Kidney epithelial cell (primary cell): ENCODE measurements around the gene NCAPG2. TPM values are rescaled to one million over a fixed set of nuclear protein-coding genes. Genes with fewer than 3 reads are reported as not detected.
A peak's percentile ranks its signal among the peaks of the same experiment; 100 is the strongest.

Experiments used
- DNase-seq: peaks from one replicate; pipeline ENCODE4 v3.0.0-alpha.2; 2010; ENCODE audit warnings: low read depth
- H3K27me3 ChIP-seq: 2 replicates; pipeline ENCODE4 v1.6.0; 2011; ENCODE audit warnings: low read length; ENCODE audit not compliant: control insufficient read depth, insufficient read depth
- H3K36me3 ChIP-seq: 2 replicates; pipeline ENCODE4 v1.5.1; 2011; ENCODE audit warnings: low read length; ENCODE audit not compliant: control insufficient read depth, insufficient read depth
- H3K4me3 ChIP-seq: 2 replicates; pipeline ENCODE4 v1.5.1; 2011; ENCODE audit warnings: low read depth, mild to moderate bottlenecking, control low read depth, low read length
- CTCF ChIP-seq: IDR thresholded peaks from 2 replicates; pipeline ENCODE4 v1.5.1; 2011; ENCODE audit warnings: mild to moderate bottlenecking, moderate library complexity, low read length, control low read depth, inconsistent platforms; ENCODE audit not compliant: insufficient read depth, poor library complexity, severe bottlenecking
- total RNA-seq: library from RNA; depleted of rRNA; stranded (reverse); fragments of >200 nt; gene quantifications from 2 replicates; pipeline ENCODE4 v1.2.3, GENCODE V29; 2015

NCAPG2 gene
- total RNA-seq: 8.5 and 9.2 TPM in 2 replicates

- no peaks in the 10 kb centered on the region for H3K36me3 ChIP-seq
- peak within 1 kb of the TSS; percentile 99 for H3K4me3 ChIP-seq
- peak; percentile 93 for DNase-seq
- H3K27me3 ChIP-seq: no peaks in the 10 kb centered on the region
- TF ChIP-seq CTCF: no peak
Measured at GRCh38 chr7:158704524-158705233, at the start of gene NCAPG2. TSS of gene NCAPG2 (minus strand) at chr7:158704804. CDS start at chr7:158701899, 2,905 bp downstream.

- Histone ChIP-seq H3K27me3 (no peaks in the 10 kb centered on the region), H3K36me3 (peaks cover 1% of the 10 kb centered on the region), H3K4me3 (no peak overlapping the region)
- no peak for DNase-seq
- TF ChIP-seq CTCF: no peak
Measured at GRCh38 chr7:158753900-158754299, 49.3 kb upstream of the NCAPG2 start.

GRCh38 chr7:158751751-158752150 is 47.1 kb upstream of the NCAPG2 start:
- no peak for DNase-seq
- TF ChIP-seq CTCF: no peak
- H3K4me3 ChIP-seq: no peak overlapping the region
- H3K36me3 ChIP-seq: peaks cover 1% of the 10 kb centered on the region
- no peaks in the 10 kb centered on the region for H3K27me3 ChIP-seq

- DNase-seq: no peak
- no peak for TF ChIP-seq CTCF
- H3K27me3 ChIP-seq: no peaks in the 10 kb centered on the region
- peaks cover 1% of the 10 kb centered on the region for H3K36me3 ChIP-seq
- H3K4me3 ChIP-seq: no peak overlapping the region
Measured at GRCh38 chr7:158751199-158751598, 46.6 kb upstream of the NCAPG2 start.

- H3K27me3 ChIP-seq: no peaks in the 10 kb centered on the region
- peaks cover 1% of the 10 kb centered on the region for H3K36me3 ChIP-seq
- no peak for TF ChIP-seq CTCF
- no peak overlapping the region for H3K4me3 ChIP-seq
- no peak for DNase-seq
Measured at GRCh38 chr7:158750702-158751101, 46.1 kb upstream of the NCAPG2 start.

- Histone ChIP-seq H3K4me3 (no peak overlapping the region), H3K27me3 (no peaks in the 10 kb centered on the region), H3K36me3 (peaks cover 1% of the 10 kb centered on the region)
- DNase-seq: no peak
- no peak for TF ChIP-seq CTCF
Measured at GRCh38 chr7:158749396-158749795, 44.8 kb upstream of the NCAPG2 start.
